GM11168 (cell line): ENCODE data around the gene TMEFF2.

Source experiments
- in situ Hi-C: fragments of 300-500 bp; cut with MboI; formaldehyde crosslinking; loops from one replicate; pipeline ENCODE4 v1.12.0; 2022; ENCODE audit warnings: low sequenced_read_pairs; ENCODE audit not compliant: unreplicated experiment

TMEFF2 gene

GRCh38 chr2:192029089-192029488, 165.6 kb downstream of the TMEFF2 start:
- in situ Hi-C loops: no loop called here

- in situ Hi-C loops: no loop called here
These were observed 168.0 kb downstream of the TMEFF2 start for GRCh38 chr2:192026825-192027120.

DNA sequence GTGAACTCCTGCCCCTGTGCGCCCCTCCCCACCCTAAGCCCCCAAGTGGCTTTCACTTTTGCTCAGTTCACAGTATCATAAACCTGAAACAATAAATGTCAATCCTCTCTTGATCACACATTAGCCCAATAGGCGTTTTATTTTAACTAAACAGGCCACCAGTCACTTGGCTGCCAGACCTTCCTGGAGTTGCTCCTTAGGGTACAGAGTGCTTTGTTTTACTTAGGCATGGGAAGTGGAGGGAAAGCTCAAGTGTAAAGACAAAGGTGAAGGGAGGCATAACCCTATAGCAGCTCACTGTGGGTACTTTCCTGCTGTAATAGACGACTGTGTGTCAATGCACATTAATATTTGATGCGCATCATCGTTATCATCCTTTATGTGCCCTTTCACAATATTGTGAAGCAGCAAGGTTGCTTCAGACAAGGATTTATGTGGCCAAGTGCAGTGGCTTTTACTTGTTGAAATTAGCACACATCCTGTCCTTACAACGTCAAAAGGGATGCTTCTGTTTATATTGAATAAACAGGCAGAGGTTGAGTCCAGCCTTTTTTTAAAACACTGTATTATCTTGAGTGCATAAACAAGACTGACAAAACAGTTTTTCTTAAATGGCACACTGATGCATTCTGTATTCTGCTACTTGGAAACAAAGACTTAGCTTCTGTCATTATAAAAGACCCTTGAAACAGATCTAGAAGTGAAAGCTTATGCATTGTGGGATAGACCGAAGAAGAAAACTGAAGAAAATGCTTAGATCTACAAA, 168.5 kb downstream of the TMEFF2 start:
- in situ Hi-C loops: no loop called here

GRCh38 chr2:192025637-192026036, 169.1 kb downstream of the TMEFF2 start:
- in situ Hi-C loops: no loop called here

DNA sequence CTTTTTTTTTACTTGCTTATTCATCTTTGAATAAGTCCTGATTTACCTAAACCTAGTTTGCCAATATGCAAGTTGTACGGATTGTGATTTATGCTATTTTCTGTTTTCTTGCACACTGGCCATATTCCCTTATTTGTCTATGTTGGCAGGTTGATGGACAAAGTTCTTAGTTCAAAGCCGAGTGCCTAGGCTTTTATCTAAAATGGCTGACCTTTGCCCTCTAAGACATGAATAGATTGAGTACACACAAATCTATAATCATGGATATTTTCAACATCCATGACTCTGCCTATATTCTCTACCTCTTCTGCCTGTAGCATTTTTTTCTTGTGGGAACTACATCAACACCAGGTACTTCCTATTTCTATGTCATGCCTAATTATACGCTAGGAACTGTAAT, 171.7 kb downstream of the TMEFF2 start:
- in situ Hi-C loops: no loop called here

DNA sequence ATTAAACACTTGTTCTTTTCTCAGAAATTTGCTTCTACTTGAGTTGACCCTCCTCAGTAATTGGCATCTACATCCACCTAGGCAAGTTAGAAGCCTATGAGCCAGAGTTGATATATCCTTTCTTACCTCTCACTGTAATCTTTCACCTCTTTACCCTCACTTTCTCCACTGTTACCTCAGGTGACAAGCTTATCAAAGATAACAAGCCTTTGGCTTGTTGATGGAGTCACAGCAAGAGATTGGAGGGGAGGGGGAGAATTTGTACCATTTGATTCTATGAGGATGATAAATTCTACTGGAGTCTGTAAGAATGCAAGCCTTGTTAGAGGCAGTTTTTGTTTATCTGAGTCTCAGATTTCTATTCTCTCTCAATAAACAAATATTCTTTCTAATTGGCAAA, 176.9 kb downstream of the TMEFF2 start:
- in situ Hi-C loops: no loop called here

GRCh38 chr2:192016265-192016664, 178.5 kb downstream of the TMEFF2 start:
- in situ Hi-C loops: no loop called here

GRCh38 chr2:192013211-192013610, 181.5 kb downstream of the TMEFF2 start:
- in situ Hi-C loops: no loop called here

- in situ Hi-C loops: no loop called here
These were observed 183.5 kb downstream of the TMEFF2 start for GRCh38 chr2:192011196-192011595.

- in situ Hi-C loops: no loop called here
These were observed 184.7 kb downstream of the TMEFF2 start for GRCh38 chr2:192010073-192010472.

GRCh38 chr2:192007581-192008228, 187.0 kb downstream of the TMEFF2 start:
- in situ Hi-C loops: no loop called here

DNA sequence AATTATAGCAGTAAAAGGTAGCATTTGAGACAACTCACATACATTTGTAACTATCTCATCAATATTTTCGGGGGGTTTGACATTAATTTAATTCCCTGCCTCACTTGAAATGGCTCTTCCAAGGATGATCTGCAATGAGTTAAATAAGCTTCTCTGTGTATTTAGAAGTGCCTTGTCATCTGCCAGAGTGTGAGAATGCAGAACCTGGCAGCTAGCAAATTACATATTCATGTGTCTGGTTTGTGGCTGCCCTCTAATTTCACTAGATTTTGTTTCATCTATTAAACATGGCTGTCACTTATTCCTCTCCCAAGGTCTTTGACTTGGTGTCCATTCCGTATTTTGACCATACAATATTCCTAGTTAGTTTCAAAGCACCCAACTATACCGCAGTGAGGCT, 189.5 kb downstream of the TMEFF2 start:
- in situ Hi-C loops: no loop called here

- in situ Hi-C loops: no loop called here
These were observed 190.4 kb downstream of the TMEFF2 start for GRCh38 chr2:192004188-192004963.

- in situ Hi-C loops: no loop called here
These were observed 192.3 kb downstream of the TMEFF2 start for GRCh38 chr2:192002418-192002817.

DNA sequence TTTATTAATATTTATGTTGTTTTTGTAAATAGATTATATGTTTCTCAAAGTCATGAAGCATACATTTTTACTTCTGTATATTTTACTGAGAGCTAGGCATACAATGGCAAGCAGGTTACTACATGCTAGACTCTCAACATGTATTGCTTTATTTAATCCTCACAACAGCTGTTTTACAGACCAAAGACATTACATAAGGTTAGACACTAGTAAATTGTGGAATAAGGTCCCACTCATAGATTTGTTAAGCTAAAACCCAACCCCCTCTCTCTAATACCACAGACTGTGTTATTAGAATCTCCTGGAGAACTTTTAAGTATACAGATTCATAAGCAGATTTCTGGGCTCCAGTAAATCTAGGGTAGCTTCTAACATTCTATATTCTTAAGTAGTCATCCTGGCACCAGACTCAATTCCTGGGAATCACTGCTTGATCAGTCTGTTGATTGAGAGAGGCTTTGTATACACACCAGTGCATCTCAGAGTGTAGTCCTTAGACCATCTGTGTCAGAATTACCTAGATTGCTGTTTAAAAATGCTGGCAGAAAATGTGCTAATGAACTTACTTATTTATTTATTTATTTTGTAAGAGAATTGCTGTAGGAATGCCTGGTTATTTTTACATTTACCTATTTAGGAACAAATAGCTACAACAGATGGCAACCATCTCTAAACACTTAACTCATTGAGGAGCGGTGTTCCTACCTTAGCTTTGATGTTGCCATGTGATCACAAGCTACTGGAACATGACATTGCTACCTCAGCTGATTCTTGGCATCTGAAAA, 194.3 kb downstream of the TMEFF2 start:
- in situ Hi-C loops: no loop called here

- in situ Hi-C loops: no loop called here
These were observed 195.5 kb downstream of the TMEFF2 start for GRCh38 chr2:191999101-191999841.

GRCh38 chr2:191995285-191995684, 199.4 kb downstream of the TMEFF2 start:
- in situ Hi-C loops: no loop called here

DNA sequence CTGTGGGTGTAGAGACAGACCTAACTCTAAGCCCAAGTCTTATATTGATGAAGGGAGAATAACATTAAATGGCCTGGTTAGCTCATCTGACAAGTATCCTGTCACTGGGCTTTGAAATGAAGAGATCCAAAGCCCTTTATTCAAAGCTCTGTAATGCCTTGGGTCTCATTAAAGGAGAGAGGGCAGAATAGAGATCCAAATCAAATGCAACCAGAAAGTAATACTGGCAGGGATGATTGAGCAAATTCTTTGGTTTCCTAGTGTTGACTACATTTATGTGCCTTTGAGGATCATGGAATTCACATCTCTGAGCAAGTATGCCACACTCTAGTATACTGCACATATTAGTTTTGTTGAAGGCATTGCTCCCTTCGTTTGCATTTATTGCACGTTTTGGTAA, 200.0 kb downstream of the TMEFF2 start:
- in situ Hi-C loops: no loop called here

- in situ Hi-C loops: no loop called here
These were observed 203.3 kb downstream of the TMEFF2 start for GRCh38 chr2:191991442-191991841.

GRCh38 chr2:191985740-191986139, 209.0 kb downstream of the TMEFF2 start:
- in situ Hi-C loops: no loop called here
